IPS-20b (cell line): ENCODE measurements around the gene KCNMA1.

Source experiments
- H3K27ac ChIP-seq: one replicate; pipeline ENCODE4 v1.5.1; 2013; ENCODE audit warnings: low read length
- H3K27me3 ChIP-seq: 2 replicates; pipeline ENCODE4 v1.6.1; 2013; ENCODE audit warnings: mild to moderate bottlenecking, low read length, inconsistent platforms; ENCODE audit not compliant: insufficient read depth
- H3K36me3 ChIP-seq: 2 replicates; pipeline ENCODE4 v1.6.1; 2013; ENCODE audit warnings: low read depth, mild to moderate bottlenecking, inconsistent platforms, low read length, moderate library complexity; ENCODE audit not compliant: insufficient read depth
- H3K4me1 ChIP-seq: 2 replicates; pipeline ENCODE4 v1.6.1; 2013; ENCODE audit warnings: mild to moderate bottlenecking, control low read depth, inconsistent platforms, low read length, moderate library complexity; ENCODE audit not compliant: insufficient read depth
- H3K4me3 ChIP-seq: 2 replicates; pipeline ENCODE4 v1.5.1; 2013; ENCODE audit warnings: mild to moderate bottlenecking, low read length, inconsistent platforms
- H3K9ac ChIP-seq: 2 replicates; pipeline ENCODE4 v1.6.1; 2013; ENCODE audit warnings: low read depth, mild to moderate bottlenecking, inconsistent platforms, low read length, moderate library complexity
- H3K9me3 ChIP-seq: 2 replicates; pipeline ENCODE4 v1.6.1; 2013; ENCODE audit warnings: mild to moderate bottlenecking, low read depth, low read length, inconsistent platforms; ENCODE audit not compliant: insufficient read depth

The KCNMA1 gene

DNA sequence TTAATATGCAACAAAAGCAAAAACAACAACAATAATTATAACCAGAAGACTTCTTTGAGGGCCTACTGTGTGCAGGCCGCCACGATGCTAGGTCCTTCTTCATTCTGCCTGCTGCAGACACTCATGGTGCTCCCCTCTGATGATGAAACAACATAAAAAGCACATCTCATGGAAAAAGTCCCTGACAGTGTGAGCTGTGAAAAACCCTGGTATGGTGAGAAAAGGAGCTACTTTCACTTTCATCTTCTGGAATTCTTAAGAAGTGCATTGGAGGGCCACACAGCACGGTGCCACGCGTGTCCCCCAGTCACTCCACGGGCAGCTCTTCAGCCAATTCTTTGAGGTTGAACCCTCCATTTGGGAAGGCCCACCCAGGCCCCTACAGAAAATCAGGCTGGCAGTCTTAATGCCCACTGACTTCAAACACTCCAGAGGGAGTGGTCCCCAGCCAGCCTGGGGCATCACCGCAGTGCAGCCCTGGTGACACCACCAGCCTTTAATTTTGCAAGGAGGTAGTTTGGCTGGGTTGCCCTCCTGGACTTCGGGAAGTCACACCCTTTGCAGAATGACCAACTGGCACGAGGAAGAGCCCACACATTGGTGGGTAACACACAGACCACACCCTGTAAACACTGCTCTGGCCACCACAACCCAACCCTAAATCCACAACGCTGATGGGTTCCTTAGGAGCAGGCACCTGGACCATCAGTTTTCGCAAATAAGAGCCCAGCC lies 7.7 kb downstream of the KCNMA1 start:
- Histone ChIP-seq H3K9ac (no peak overlapping the region), H3K9me3 (no peaks in the 10 kb centered on the region), H3K27me3 (peaks cover 18% of the 10 kb centered on the region), H3K27ac (no peak overlapping the region), H3K4me1 (peaks cover 14% of the 10 kb centered on the region; the same call in 1 of the 2 replicates), H3K36me3 (no peaks in the 10 kb centered on the region), H3K4me3 (no peak overlapping the region)

DNA sequence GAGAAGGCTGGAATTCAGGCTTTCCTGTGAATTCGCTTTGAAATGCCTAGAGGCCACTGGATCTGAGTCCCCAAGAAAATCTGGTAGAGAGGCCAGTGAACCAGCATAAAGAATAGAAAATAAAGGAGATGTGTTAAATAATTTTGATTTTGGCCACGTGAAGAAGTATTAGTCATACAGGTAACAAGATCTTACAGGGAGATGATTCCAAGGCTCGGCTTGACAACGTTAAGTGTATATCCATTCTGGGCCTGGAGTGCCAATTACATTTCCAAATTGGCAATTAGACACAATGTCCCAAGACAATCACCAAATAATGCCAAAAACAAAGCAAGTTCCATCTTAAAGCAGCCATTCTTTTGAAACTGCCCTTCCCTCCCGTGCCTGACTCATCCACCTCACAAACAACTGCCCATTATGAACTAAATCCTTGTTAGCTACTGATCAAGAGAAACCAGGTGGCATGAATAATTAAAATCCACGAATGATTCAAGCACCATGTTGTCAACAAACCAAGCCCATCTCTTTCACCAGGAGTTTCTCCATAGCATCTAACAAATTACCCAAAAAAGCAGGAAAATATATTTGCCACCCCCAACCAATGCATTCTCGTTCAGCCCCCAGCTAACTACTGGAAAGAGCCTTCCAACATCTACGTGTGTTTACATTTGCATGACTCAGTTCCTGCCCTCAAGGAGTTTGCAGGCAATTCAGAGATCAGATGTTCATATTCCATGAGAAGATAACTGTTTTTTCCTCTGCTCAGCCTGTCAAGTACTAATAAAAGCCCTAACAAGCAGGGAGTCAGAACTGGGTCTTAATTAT lies 8.5 kb downstream of the KCNMA1 start:
- H3K27me3 ChIP-seq = peaks cover 10% of the 10 kb centered on the region
- H3K9ac ChIP-seq = no peak overlapping the region
- H3K4me3 ChIP-seq = no peak overlapping the region
- H3K4me1 ChIP-seq = peaks cover 11% of the 10 kb centered on the region; the same call in 1 of the 2 replicates
- no peaks in the 10 kb centered on the region for H3K36me3 ChIP-seq
- no peaks in the 10 kb centered on the region for H3K9me3 ChIP-seq
- no peak overlapping the region for H3K27ac ChIP-seq

DNA sequence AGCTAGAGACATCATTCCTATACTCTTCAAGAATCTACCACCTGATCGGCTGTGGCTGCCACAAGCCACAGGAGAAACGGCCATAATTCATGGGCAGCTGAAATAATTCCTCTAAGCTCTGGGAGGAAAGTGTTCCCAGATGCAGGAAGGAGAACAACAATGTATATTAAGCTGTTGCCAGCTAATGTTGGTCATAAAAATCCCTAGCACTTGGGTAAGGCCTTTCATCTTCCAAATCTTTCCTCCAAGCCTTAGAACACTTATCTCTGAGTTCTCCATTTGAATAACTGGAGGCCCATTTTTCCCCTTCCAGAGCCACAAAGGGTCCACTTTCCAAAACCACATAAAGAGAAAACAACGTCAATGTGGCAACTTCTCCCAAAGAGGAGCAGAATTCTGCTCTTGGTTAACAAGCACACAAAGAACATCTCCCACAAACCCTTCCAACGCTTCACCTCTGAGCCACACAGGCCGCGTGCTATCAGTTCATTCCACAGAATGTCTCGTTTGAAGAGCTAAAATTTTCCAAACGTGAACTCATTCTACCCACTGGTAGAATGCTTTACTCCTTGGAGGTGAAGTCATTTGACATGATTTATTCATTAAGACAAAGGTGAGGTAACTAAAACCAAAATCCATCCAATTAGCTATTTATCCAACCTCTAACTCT lies 11.2 kb downstream of the KCNMA1 start:
- peaks cover 11% of the 10 kb centered on the region; the same call in 1 of the 2 replicates for H3K4me1 ChIP-seq

DNA sequence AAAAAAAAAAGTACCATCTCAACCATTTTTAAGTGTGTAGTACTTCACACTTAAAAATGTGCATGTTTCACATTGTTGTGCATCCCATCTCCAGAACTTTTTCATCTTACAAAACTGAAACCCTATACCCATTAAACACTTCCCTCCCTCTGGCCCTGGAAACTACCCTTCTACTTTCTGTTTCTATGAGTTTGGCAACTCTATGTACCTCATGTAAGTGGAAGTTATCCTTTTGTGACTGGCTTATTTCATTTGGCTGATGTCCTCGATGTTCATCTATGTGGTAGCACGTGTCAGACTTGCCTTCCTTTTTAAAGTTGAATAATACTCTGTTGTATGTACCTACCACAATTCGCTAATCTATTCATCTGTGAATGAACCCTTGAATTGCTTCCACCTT lies 12.2 kb downstream of the KCNMA1 start:
- Histone ChIP-seq H3K36me3 (no peaks in the 10 kb centered on the region), H3K9me3 (no peaks in the 10 kb centered on the region), H3K4me1 (peaks cover 11% of the 10 kb centered on the region; the same call in 1 of the 2 replicates), H3K9ac (no peak overlapping the region), H3K4me3 (no peak overlapping the region), H3K27ac (no peak overlapping the region), H3K27me3 (no peaks in the 10 kb centered on the region)

More for the DNA sequence above, 11.2 kb downstream of the KCNMA1 start:
- no peaks in the 10 kb centered on the region for H3K9me3 ChIP-seq
- H3K27ac ChIP-seq = no peak overlapping the region
- no peaks in the 10 kb centered on the region for H3K36me3 ChIP-seq
- no peak overlapping the region for H3K4me3 ChIP-seq
- no peaks in the 10 kb centered on the region for H3K27me3 ChIP-seq
- no peak overlapping the region for H3K9ac ChIP-seq

DNA sequence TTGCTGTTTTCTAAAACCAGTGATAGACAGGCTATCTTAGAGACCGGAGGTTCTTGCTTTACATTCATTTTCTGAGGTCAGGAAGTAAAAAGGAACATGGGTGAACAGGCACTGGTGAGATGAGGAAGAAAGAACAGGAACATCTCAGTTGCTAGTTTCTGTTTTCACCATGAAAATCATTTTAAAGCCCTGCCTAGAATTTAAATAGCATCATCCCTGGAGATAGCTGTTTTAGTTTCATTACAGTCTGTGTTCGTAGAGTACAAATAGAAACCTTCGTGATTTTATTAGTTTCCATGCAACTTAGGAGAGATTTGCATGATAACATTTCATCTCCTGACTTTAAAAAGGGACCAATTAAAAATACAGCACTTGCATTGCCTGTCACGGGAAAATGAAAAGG lies 14.7 kb downstream of the KCNMA1 start:
- Histone ChIP-seq H3K9ac (no peak overlapping the region), H3K4me1 (no peaks in the 10 kb centered on the region)

DNA sequence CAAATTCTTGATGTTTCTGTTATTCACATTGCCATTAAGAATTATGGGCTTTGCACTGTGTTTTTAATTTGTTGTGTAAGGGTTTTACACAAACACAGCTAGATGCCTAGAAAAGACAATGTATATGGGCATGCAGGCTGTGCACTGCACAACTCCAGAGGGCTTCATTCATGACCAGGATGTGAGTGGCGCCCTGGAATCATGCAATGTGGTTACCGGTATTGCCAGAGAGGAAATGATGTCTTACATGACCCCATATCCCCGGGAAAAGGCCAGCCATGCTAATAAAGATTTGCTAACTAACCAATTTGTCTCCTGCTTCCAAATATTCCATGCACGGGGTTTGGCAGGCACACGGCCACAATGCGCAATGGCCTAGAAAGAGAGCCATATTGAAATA lies 16.9 kb downstream of the KCNMA1 start:
- Histone ChIP-seq H3K4me3 (no peak overlapping the region), H3K36me3 (no peaks in the 10 kb centered on the region), H3K27ac (no peak overlapping the region), H3K9me3 (no peaks in the 10 kb centered on the region), H3K9ac (no peak overlapping the region), H3K4me1 (no peaks in the 10 kb centered on the region), H3K27me3 (no peaks in the 10 kb centered on the region)

More for the DNA sequence above, 14.7 kb downstream of the KCNMA1 start:
- Histone ChIP-seq H3K9me3 (no peaks in the 10 kb centered on the region), H3K4me3 (no peak overlapping the region), H3K27ac (no peak overlapping the region), H3K36me3 (no peaks in the 10 kb centered on the region), H3K27me3 (no peaks in the 10 kb centered on the region)

DNA sequence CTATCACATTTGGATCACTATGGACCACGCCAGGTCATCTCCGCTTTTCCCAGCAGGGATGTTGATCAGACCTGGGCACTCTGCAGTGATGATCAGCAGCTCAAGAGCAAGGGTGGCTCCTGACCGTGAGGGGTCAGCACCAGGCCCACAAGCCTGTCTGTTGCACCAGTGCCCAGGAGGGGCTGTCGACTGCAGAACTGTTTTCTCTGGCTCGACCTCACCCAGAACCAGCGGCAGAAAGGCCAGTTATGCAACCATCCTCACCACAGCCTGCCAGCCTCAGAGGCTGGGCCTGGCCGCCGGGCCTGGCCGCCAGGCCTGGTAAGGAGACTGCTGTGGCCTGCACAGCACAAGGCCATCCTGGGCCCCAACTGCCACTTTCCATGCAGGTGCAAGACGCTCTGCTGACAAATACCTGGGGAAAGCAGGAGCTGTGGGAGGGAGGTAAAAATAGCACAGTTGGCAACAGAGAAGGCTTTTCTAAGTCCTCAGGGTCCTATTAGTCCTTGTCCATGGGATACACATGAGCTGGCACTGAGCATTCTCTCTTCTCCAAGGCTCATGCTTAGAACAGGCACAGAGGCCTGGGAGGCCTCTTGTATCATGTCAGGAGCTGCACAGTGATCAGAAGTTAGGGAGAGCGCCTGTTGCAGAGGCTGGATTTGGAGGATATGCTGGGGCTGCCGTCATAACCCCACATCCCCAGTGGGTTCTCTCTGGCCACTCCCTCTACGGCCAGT lies 17.5 kb downstream of the KCNMA1 start:
- H3K9ac ChIP-seq = no peak overlapping the region
- no peak overlapping the region for H3K27ac ChIP-seq
- no peaks in the 10 kb centered on the region for H3K9me3 ChIP-seq
- H3K27me3 ChIP-seq = no peaks in the 10 kb centered on the region
- no peaks in the 10 kb centered on the region for H3K4me1 ChIP-seq
- H3K36me3 ChIP-seq = no peaks in the 10 kb centered on the region
- H3K4me3 ChIP-seq = no peak overlapping the region

DNA sequence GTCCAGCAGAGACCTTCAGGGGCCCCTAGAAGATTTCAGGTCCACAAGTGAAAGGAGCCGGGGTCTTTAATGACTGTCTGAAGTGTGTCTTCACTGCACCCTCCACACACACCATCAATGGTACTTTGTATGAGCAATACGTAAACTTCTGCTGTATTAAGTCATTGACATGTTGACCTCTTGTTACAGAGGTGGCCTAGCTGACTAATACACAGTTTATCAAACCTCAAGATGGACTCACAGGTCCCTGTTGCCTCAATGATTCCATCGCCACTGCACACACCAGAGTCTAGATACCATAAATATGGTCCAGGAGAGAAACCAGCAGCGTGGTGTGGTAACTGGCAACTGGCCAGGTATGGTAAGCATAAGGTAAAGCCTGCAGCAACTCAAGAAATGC lies 19.5 kb downstream of the KCNMA1 start:
- Histone ChIP-seq H3K4me3 (no peak overlapping the region), H3K27me3 (no peaks in the 10 kb centered on the region), H3K9me3 (no peaks in the 10 kb centered on the region), H3K9ac (no peak overlapping the region), H3K4me1 (no peaks in the 10 kb centered on the region), H3K27ac (no peak overlapping the region), H3K36me3 (no peaks in the 10 kb centered on the region)

DNA sequence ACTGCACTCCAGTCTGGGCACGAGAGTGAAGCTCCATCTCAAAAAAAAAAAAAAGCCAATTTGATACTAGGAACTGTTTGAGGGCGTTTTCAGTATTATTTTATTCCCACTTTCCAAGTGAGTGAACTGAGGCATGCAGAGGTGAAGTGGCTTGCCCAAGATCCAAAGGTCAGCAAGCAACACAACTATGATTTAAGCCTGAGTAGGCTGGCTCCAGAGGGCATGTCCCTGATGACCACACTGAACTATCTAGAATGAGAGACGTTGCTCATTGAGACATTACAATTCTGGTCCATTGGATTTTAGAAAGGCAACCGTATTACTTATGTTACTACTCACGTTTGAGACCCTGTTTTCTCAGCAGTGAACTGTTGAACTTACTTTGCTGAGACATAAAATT lies 20.8 kb downstream of the KCNMA1 start:
- Histone ChIP-seq H3K4me3 (no peak overlapping the region), H3K9ac (no peak overlapping the region), H3K27me3 (no peaks in the 10 kb centered on the region), H3K27ac (no peak overlapping the region), H3K36me3 (no peaks in the 10 kb centered on the region), H3K9me3 (no peaks in the 10 kb centered on the region), H3K4me1 (no peaks in the 10 kb centered on the region)

DNA sequence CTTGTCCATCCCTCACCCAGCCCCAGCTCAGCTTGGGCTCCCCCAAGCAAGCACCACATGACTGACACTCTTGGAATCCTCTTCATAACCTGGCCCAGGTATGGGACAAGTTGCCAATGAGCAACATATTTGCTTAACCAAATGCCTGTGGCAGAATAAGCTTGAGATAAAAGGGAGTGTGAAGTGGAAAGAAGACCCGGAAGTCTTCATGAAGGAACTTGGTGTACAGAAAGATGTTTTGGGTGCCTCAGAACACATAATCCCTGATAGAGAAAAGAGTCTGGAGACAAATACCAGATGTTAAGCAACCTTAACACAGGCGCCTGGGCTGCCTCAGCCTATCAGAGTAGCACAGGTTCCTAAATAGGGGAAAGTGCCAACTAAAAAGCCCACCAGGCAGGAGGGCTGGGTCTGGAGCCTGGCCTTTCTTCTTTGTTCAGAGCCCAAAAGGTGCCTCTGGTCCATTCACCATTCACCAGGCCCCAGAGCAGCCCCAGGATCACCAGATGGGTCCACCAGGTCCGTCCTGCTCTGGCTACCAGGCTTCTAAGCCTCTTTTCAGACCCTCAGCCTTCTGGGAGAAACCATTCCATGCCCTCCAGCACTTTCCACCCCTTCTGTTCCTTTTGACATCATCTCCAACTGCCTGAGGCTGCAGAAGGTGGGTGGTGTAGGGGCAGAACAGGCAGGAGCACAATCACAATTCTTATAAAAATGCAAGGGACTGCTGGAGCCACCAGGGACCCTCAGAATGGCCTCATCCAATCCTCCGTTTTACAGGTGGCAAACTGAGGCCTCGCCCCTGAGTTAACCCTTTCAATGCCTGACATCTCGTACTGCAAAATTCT lies 22.6 kb downstream of the KCNMA1 start:
- no peaks in the 10 kb centered on the region for H3K27me3 ChIP-seq
- no peaks in the 10 kb centered on the region for H3K36me3 ChIP-seq
- no peak overlapping the region for H3K27ac ChIP-seq
- no peak overlapping the region for H3K4me3 ChIP-seq
- no peaks in the 10 kb centered on the region for H3K4me1 ChIP-seq
- H3K9me3 ChIP-seq = no peaks in the 10 kb centered on the region
- no peak overlapping the region for H3K9ac ChIP-seq
